ENCODE measurements around the gene NCF2. TPM values are rescaled to one million over a fixed set of nuclear protein-coding genes. Genes with fewer than 3 reads are reported as not detected.

The NCF2 gene
- total RNA-seq, 1 donor from 2014 or later, result 12.5 TPM

GRCh38 chr1:183586455-183586854, 3.8 kb downstream of the NCF2 start:
- TF ChIP-seq CTCF (IDR thresholded peaks at IDR 0.05) (no peak), POLR2AphosphoS5 (IDR thresholded peaks at IDR 0.05; ENCODE audit: insufficient read depth in 1 of 2, low read depth in 1 of 2) (no peak), POLR2A (IDR thresholded peaks at IDR 0.05) (no peak)
- H3K27ac ChIP-seq, result no peak overlapping the region
- no peaks in the 10 kb centered on the region for H3K9me3 ChIP-seq
- intact Hi-C loops (cut with DNase I), result no loop called here
- no peak overlapping the region for H3K4me3 ChIP-seq
- no peaks in the 10 kb centered on the region for H3K36me3 ChIP-seq
- peaks cover 17% of the 10 kb centered on the region for H3K4me1 ChIP-seq
- DNase-seq (ENCODE audit: extremely low spot score in 2 of 2), result no peak
- H3K27me3 ChIP-seq, result no peaks in the 10 kb centered on the region

DNA sequence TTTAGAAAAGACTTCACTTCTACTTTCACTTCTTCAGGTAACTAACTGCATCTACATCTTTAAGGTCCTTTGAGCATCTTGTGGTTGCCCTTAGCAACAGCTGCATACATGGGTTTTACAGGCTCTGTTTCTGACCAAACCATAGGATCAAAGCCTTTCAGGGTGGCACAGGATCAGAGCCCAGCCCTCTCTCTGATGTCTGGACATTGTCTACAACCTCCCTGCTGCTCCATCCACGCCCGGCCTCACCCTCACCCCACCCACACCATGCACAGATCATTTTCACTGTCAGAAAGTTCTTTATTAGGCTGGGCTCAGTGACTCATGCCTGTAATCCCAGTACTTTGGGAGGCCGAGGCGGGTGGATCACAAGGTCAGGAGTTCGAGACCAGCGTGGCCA, 5.2 kb downstream of the NCF2 start:
- no peak overlapping the region for H3K4me3 ChIP-seq
- no peaks in the 10 kb centered on the region for H3K27me3 ChIP-seq
- DNase-seq (ENCODE audit: extremely low spot score in 2 of 2), result no peak
- no peaks in the 10 kb centered on the region for H3K36me3 ChIP-seq
- H3K27ac ChIP-seq, result no peak overlapping the region
- H3K9me3 ChIP-seq, result no peaks in the 10 kb centered on the region
- TF ChIP-seq POLR2A (IDR thresholded peaks at IDR 0.05) (no peak), CTCF (IDR thresholded peaks at IDR 0.05) (no peak), POLR2AphosphoS5 (IDR thresholded peaks at IDR 0.05; ENCODE audit: insufficient read depth in 1 of 2, low read depth in 1 of 2) (no peak)
- intact Hi-C loops (cut with DNase I), result no loop called here
- H3K4me1 ChIP-seq, result peaks cover 3% of the 10 kb centered on the region

- Histone ChIP-seq H3K4me3 (no peak overlapping the region), H3K4me1 (no peaks in the 10 kb centered on the region), H3K27ac (no peak overlapping the region), H3K36me3 (no peaks in the 10 kb centered on the region), H3K27me3 (no peaks in the 10 kb centered on the region), H3K9me3 (no peaks in the 10 kb centered on the region)
- intact Hi-C loops (cut with DNase I), result no loop called here
- no peak for TF ChIP-seq POLR2A (IDR thresholded peaks at IDR 0.05)
- TF ChIP-seq POLR2AphosphoS5 (IDR thresholded peaks at IDR 0.05; ENCODE audit: insufficient read depth in 1 of 2, low read depth in 1 of 2), result no peak
- no peak for DNase-seq (ENCODE audit: extremely low spot score in 2 of 2)
These were observed 6.1 kb downstream of the NCF2 start for GRCh38 chr1:183584147-183584546.

- intact Hi-C loops (cut with DNase I), result no loop called here
- no peaks in the 10 kb centered on the region for H3K9me3 ChIP-seq
- H3K4me3 ChIP-seq, result no peak overlapping the region
- H3K36me3 ChIP-seq, result no peaks in the 10 kb centered on the region
- TF ChIP-seq POLR2AphosphoS5 (IDR thresholded peaks at IDR 0.05; ENCODE audit: insufficient read depth in 1 of 2, low read depth in 1 of 2) (no peak), CTCF (IDR thresholded peaks at IDR 0.05) (no peak), POLR2A (IDR thresholded peaks at IDR 0.05) (no peak)
- no peaks in the 10 kb centered on the region for H3K27me3 ChIP-seq
- H3K27ac ChIP-seq, result no peak overlapping the region
- H3K4me1 ChIP-seq, result no peaks in the 10 kb centered on the region
- DNase-seq (ENCODE audit: extremely low spot score in 2 of 2), result no peak
These were observed 6.8 kb downstream of the NCF2 start for GRCh38 chr1:183583466-183583865.

DNA sequence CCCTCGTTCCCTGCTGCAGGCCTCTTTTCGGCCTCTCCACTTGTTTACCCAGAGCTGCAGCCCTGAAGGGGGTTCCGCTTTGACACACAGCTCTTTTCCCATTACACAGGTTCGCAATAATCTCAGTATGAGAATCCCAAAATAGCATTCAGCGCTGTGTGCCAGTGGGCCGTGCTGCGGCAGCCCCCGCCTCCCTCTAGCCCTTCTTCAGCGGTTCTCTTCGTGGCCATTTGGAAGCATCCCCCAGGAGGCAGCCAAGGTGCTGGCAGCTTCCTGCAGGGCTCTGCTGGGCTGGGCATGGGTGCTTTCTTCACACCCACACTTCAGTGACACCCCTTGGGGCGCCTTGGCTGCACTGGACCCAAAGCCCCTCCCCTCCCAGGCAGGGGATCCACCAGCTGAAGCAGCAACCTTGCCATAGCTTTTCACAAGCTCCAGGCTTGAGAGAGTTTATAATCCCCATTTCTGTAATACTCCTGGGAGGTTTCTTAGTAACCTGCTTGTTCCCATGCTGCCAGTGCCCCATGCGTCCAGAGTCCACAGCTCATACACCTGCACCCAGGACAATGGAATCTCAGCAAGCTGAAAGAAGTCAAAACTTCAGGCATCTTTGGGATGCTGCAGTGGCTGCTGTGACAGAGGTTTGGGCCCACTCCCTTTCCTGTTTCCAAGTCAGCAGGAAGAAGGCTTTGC, 8.1 kb downstream of the NCF2 start:
- Histone ChIP-seq H3K36me3 (no peaks in the 10 kb centered on the region), H3K27me3 (no peaks in the 10 kb centered on the region), H3K27ac (no peak overlapping the region), H3K4me1 (no peaks in the 10 kb centered on the region), H3K4me3 (no peak overlapping the region), H3K9me3 (no peaks in the 10 kb centered on the region)
- intact Hi-C loops (cut with DNase I), result no loop called here
- TF ChIP-seq CTCF (IDR thresholded peaks at IDR 0.05), result no peak
- TF ChIP-seq POLR2A (IDR thresholded peaks at IDR 0.05), result no peak
- TF ChIP-seq POLR2AphosphoS5 (IDR thresholded peaks at IDR 0.05; ENCODE audit: insufficient read depth in 1 of 2, low read depth in 1 of 2), result no peak
- no peak for DNase-seq (ENCODE audit: extremely low spot score in 2 of 2)
